HCT116 (cell line): Measurements from ENCODE around the gene DHCR24. TPM values are rescaled to one million over a fixed set of nuclear protein-coding genes. Genes with fewer than 3 reads are reported as not detected.

Experiments
- ATAC-seq: fragments of 200-7000 bp; cut with Tn5 transposase; 2 replicates; pipeline ENCODE4 v1.9.1; 2020; ENCODE audit warnings: mild to moderate bottlenecking, moderate library complexity
- BruUV-seq: library from RNA; stranded (reverse); fragments of 400-500 nt; replicated peaks from 2 replicates; lab custom pipeline; 2021; lab: Mats Ljungman, UMichigan
- CTCF ChIA-PET: fragments of 300-600 bp; sonication (Branson Sonifier 250); formaldehyde crosslinking; loops from one replicate; lab custom pipeline; 2021; ENCODE audit warnings: antibody characterized with exemption; lab: Charles Lee
- POLR2A ChIA-PET: fragments of 300-600, 350-600 bp; sonication (Branson Sonifier 250); formaldehyde crosslinking; loops from one replicate; lab custom pipeline; 2021; ENCODE audit warnings: antibody characterized with exemption; lab: Charles Lee
- RAD21 ChIA-PET, 2 experiments: fragments of 300-600 bp; sonication (Branson Sonifier 250); formaldehyde crosslinking; loops; one replicate each; lab custom pipeline; 2023; ENCODE audit warnings: low total read pairs in 2 of 2; ENCODE audit not compliant: uncharacterized antibody in 2 of 2, unreplicated experiment in 2 of 2, low non-redundant PET in 1 of 2; lab: Charles Lee
- DNase-seq: peaks from one replicate; pipeline ENCODE4 v3.0.0-alpha.2; 2010; ENCODE audit warnings: low read depth, low spot score
- H2AFZ ChIP-seq: fragments of 200-600 bp; shearing (Covaris generic), sonication (generic); 2 replicates; pipeline ENCODE4 v1.6.1; 2017; ENCODE audit warnings: low read depth, mixed run types, mixed read lengths, antibody characterized with exemption, low read length; ENCODE audit not compliant: poor library complexity, severe bottlenecking
- H3K27ac ChIP-seq: 2 replicates; pipeline ENCODE4 v1.5.1; 2012; ENCODE audit warnings: low read depth, low read length
- H3K27me3 ChIP-seq: fragments of 200-600 bp; sonication (generic); 2 replicates; pipeline ENCODE4 v1.6.1; 2016; ENCODE audit warnings: mixed run types, low read length, mixed read lengths; ENCODE audit not compliant: insufficient read depth
- H3K36me3 ChIP-seq, 2 experiments: fragments of 200-500 bp in 1 of 2; fragments of 200-600 bp in 1 of 2; sonication (Bioruptor generic) in 1 of 2; sonication (generic) in 1 of 2; 2 replicates each; pipeline versions ENCODE4 v1.5.1 to v1.6.1; 2014 to 2016; ENCODE audit warnings: low read length in 2 of 2, inconsistent platforms in 1 of 2, mixed read lengths in 1 of 2, mixed run types in 1 of 2; ENCODE audit not compliant: insufficient read depth in 2 of 2, control insufficient read depth in 1 of 2
- H3K4me1 ChIP-seq, 2 experiments: fragments of 200-600 bp in 1 of 2; sonication (generic) in 1 of 2; 2 replicates each; pipeline versions ENCODE4 v1.5.1 to v1.6.1; 2012 to 2017; ENCODE audit warnings: low read length in 2 of 2, inconsistent platforms in 1 of 2, mild to moderate bottlenecking in 1 of 2, mixed read lengths in 1 of 2, mixed run types in 1 of 2, moderate library complexity in 1 of 2; ENCODE audit not compliant: insufficient read depth in 2 of 2, control insufficient read depth in 1 of 2
- H3K4me2 ChIP-seq: fragments of 200-600 bp; sonication (generic); 2 replicates; pipeline ENCODE4 v1.6.1; 2017; ENCODE audit warnings: mixed run types, low read length, mixed read lengths
- H3K4me3 ChIP-seq, 2 experiments: fragments of 200-600 bp in 1 of 2; sonication (generic) in 1 of 2; replicated peaks in 1 of 2; 2 replicates each; pipeline ENCODE4 v1.5.1; 2011 to 2016; ENCODE audit warnings: low read length in 2 of 2, control low read depth in 1 of 2, low read depth in 1 of 2, mild to moderate bottlenecking in 1 of 2, mixed read lengths in 1 of 2, mixed run types in 1 of 2
- H3K79me2 ChIP-seq: fragments of 200-600 bp; sonication (generic); 2 replicates; pipeline ENCODE4 v1.6.1; 2017; ENCODE audit warnings: mild to moderate bottlenecking, mixed run types, low read length, moderate library complexity, mixed read lengths; ENCODE audit not compliant: insufficient read depth
- H3K9ac ChIP-seq: fragments of 200-600 bp; sonication (generic); 2 replicates; pipeline ENCODE4 v1.6.1; 2016; ENCODE audit warnings: low read length, mixed read lengths
- H3K9me2 ChIP-seq: fragments of 200-600 bp; sonication (generic), shearing (Covaris generic); 2 replicates; pipeline ENCODE4 v1.6.1; 2017; ENCODE audit warnings: mixed run types, mild to moderate bottlenecking, moderate library complexity; ENCODE audit not compliant: insufficient read depth
- H3K9me3 ChIP-seq, 2 experiments: fragments of 200-500 bp in 1 of 2; fragments of 200-600 bp in 1 of 2; sonication (Bioruptor generic) in 1 of 2; sonication (generic) in 1 of 2; 2 replicates each; pipeline ENCODE4 v1.6.1; 2014 to 2017; ENCODE audit warnings: low read length in 2 of 2, mixed read lengths in 2 of 2, inconsistent platforms in 1 of 2, low read depth in 1 of 2, mild to moderate bottlenecking in 1 of 2, mixed run types in 1 of 2, moderate library complexity in 1 of 2; ENCODE audit not compliant: control insufficient read depth in 1 of 2, insufficient read depth in 1 of 2
- H4K20me1 ChIP-seq: fragments of 200-600 bp; sonication (generic), shearing (Covaris generic); 2 replicates; pipeline ENCODE4 v1.6.1; 2017; ENCODE audit warnings: mixed run types, mild to moderate bottlenecking, moderate library complexity; ENCODE audit not compliant: insufficient read depth
- EZH2phosphoT487 ChIP-seq: fragments of 200-600 bp; IDR thresholded peaks from 2 replicates; pipeline ENCODE4 v1.6.1; 2018; ENCODE audit warnings: antibody characterized with exemption, borderline replicate concordance
- FOSL1 ChIP-seq: IDR thresholded peaks from 2 replicates; pipeline ENCODE4 v1.6.1; 2012; ENCODE audit warnings: low read depth
- ZFX ChIP-seq: fragments of 450-650 bp; IDR thresholded peaks from 2 replicates; pipeline ENCODE4 v1.6.1; 2017
- intact Hi-C: fragments of 100-400 bp; cut with micrococcal nuclease; formaldehyde crosslinking; loops from 2 replicates; pipeline ENCODE4 v1.10.0; 2022
- total RNA-seq: library from RNA; stranded (reverse); gene quantifications from one replicate; pipeline ENCODE4 v1.2.1, GENCODE V29; 2021; ENCODE audit not compliant: unreplicated experiment
- TF ChIP-seq, protein P1 (sequence below): IDR thresholded peaks from 2 replicates; pipeline ENCODE4 v1.6.1; 2011; ENCODE audit warnings: mild to moderate bottlenecking, low read length, moderate library complexity; ENCODE audit not compliant: insufficient replicate concordance; ENCODE audit errors: extremely low read depth

DHCR24 gene
- total RNA-seq, 1 experiment from 2014 or later: 132 TPM

DNA sequence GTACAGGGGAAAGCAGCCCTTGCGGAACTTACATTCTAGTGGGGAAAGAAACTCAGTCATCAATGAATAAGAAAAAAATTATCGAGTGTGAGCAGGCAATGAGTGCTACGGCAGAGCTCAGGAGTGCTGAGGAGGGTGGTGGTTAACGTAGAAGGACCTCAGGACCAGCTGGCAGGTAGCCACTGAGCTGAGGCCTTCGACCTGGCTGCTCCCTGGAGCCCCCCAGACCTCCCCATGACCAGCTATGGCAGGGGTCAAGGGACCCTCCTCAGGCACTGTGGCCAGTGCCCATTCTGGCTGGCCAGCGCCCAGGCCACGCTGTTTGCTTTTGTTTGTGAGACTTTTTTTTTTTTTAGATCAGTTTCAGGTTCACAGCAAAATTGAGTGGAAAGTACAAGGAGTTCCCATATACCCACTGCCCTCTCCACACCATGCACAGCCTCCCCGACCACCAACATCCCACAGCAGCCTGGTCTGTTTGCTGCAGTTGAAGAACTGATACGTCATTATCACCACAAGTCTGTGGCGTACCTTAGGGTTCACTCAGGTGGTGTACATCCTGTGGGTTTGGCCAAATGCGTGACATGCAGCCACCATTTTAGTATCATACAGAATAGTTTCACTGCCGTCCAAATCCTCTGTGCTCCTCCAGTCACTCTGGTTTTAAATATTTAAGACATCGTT, 74.1 kb downstream of the DHCR24 start:
- POLR2A ChIA-PET: no interaction called here
- no TSS peak for BruUV-seq
- Histone ChIP-seq H2AFZ (no peak overlapping the region), H3K4me2 (no peak overlapping the region), H3K36me3 (no peaks in the 10 kb centered on the region), H3K4me3 (no peak overlapping the region), H3K27me3 (no peaks in the 10 kb centered on the region), H3K79me2 (no peaks in the 10 kb centered on the region), H3K9me2 (no peaks in the 10 kb centered on the region), H3K9me3 (no peaks in the 10 kb centered on the region), H3K4me1 (peaks cover 2 to 23% of the 10 kb centered on the region in 2 experiments; a peak in 3 of 4 replicates), H3K27ac (no peak overlapping the region), H3K9ac (no peak overlapping the region), H4K20me1 (no peaks in the 10 kb centered on the region)
- CTCF ChIA-PET: no interaction called here
- intact Hi-C loops: loop anchor here (5.0 kb wide), 1 partner anchor 691 kb away; no protein-coding TSS in a partner anchor
- RAD21 ChIA-PET: no interaction called here
- DNase-seq: no peak
- no peak for TF ChIP-seq EZH2phosphoT487
- TF ChIP-seq FOSL1: no peak
- TF ChIP-seq, protein P1, sequence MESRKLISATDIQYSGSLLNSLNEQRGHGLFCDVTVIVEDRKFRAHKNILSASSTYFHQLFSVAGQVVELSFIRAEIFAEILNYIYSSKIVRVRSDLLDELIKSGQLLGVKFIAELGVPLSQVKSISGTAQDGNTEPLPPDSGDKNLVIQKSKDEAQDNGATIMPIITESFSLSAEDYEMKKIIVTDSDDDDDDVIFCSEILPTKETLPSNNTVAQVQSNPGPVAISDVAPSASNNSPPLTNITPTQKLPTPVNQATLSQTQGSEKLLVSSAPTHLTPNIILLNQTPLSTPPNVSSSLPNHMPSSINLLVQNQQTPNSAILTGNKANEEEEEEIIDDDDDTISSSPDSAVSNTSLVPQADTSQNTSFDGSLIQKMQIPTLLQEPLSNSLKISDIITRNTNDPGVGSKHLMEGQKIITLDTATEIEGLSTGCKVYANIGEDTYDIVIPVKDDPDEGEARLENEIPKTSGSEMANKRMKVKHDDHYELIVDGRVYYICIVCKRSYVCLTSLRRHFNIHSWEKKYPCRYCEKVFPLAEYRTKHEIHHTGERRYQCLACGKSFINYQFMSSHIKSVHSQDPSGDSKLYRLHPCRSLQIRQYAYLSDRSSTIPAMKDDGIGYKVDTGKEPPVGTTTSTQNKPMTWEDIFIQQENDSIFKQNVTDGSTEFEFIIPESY: no peak
- TF ChIP-seq ZFX: no peak
- ATAC-seq: no peak
